Body of pancreas (tissue), 4 donors: ENCODE data around the gene ASTN2. TPM values are rescaled to one million over a fixed set of nuclear protein-coding genes. Genes with fewer than 3 reads are reported as not detected.
"Not testable (repeated sequence)": the region's sequence is repeated elsewhere in the genome, so short reads cannot be mapped to it uniquely, and the experiment has no call there.

ENCODE experiments used
- ATAC-seq: fragments of 150-250 bp; one replicate; pipeline ENCODE4 v1.9.1; 2016
- DNase-seq, 4 donors: peaks; one replicate each; pipeline ENCODE4 v3.0.0-alpha.2; 2019
- H3K27ac ChIP-seq, 4 donors: fragments of 200-600 bp; sonication (generic); 1 replicate in 3 of 4; 2 replicates in 1 of 4; pipeline versions ENCODE4 v1.5.1 to v1.6.1; 2016 to 2019; ENCODE audit warnings: mild to moderate bottlenecking in 1 of 4, mixed read lengths in 1 of 4, moderate library complexity in 1 of 4
- H3K27me3 ChIP-seq, 2 donors: fragments of 200-600 bp; sonication (generic); one replicate each; pipeline ENCODE4 v1.6.0; 2016; ENCODE audit warnings: mild to moderate bottlenecking in 1 of 2
- H3K36me3 ChIP-seq, 2 donors: fragments of 200-600 bp; sonication (generic); replicated peaks in 1 of 2; 2 replicates each; pipeline ENCODE4 v1.5.1; 2016; ENCODE audit warnings: low read depth in 2 of 2; ENCODE audit not compliant: insufficient read depth in 1 of 2
- H3K4me1 ChIP-seq: fragments of 200-600 bp; sonication (generic); one replicate; pipeline ENCODE4 v1.6.0; 2016
- H3K4me3 ChIP-seq, 2 donors: fragments of 200-600 bp; sonication (generic); 1 replicate in 1 of 2; 2 replicates in 1 of 2; pipeline ENCODE4 v1.5.1; 2016 to 2019
- H3K9me3 ChIP-seq, 3 donors: fragments of 200-600 bp; sonication (generic); 1 replicate in 2 of 3; 2 replicates in 1 of 3; pipeline ENCODE4 v1.5.1; 2016
- POLR2A ChIP-seq, 3 donors: fragments of 450-650 bp; IDR thresholded peaks; one replicate each; pipeline ENCODE4 v1.6.1; 2016; ENCODE audit warnings: antibody characterized with exemption in 3 of 3, mild to moderate bottlenecking in 2 of 3
- WGBS, 2 donors: methylation state at CpG; one replicate each; pipeline ENCODE4 v1.1.5; 2017; 5-methylcytosine and 5-hydroxymethylcytosine counted together
- intact Hi-C: fragments of 100-400 bp; cut with DNase I; formaldehyde crosslinking; loops from one replicate; pipeline ENCODE4 v1.15.1; 2023
- total RNA-seq, 2 donors: library from RNA; depleted of rRNA; stranded (reverse); fragments of >200 nt; gene quantifications; one replicate each; pipeline ENCODE4 v1.1.0, GENCODE V29; 2016
- TF ChIP-seq, protein P1 (sequence below), 7 experiments: fragments of 450-650 bp in 4 of 7; fragments of 200-600 bp in 3 of 7; sonication (generic) in 3 of 7; IDR thresholded peaks; one replicate each; pipeline ENCODE4 v1.5.1; 2016 to 2019; ENCODE audit warnings: antibody characterized with exemption in 7 of 7

ASTN2 gene
- total RNA-seq, 2 donors from 2014 or later, result 8.2 to 9.6 TPM

- DNase-seq (no peak), ATAC-seq (no peak)
- WGBS, 2 donors, result 28 to 33% methylated on average over 3 of the region's 3 CpGs
- H3K4me3 ChIP-seq, result no peak overlapping the region
- intact Hi-C loops, result no loop called here
- H3K27me3 ChIP-seq, result no peaks in the 10 kb centered on the region
- peaks cover 0 to 12% of the 10 kb centered on the region in 2 donors for H3K36me3 ChIP-seq
- H3K9me3 ChIP-seq, result no peaks in the 10 kb centered on the region
- TF ChIP-seq POLR2A (IDR thresholded peaks at IDR 0.05), result no peak
- H3K27ac ChIP-seq, result no peak overlapping the region
- H3K4me1 ChIP-seq, result peaks cover 49% of the 10 kb centered on the region
Observed at GRCh38 chr9:116695438-116695837, 719.4 kb downstream of the ASTN2 start.

DNA sequence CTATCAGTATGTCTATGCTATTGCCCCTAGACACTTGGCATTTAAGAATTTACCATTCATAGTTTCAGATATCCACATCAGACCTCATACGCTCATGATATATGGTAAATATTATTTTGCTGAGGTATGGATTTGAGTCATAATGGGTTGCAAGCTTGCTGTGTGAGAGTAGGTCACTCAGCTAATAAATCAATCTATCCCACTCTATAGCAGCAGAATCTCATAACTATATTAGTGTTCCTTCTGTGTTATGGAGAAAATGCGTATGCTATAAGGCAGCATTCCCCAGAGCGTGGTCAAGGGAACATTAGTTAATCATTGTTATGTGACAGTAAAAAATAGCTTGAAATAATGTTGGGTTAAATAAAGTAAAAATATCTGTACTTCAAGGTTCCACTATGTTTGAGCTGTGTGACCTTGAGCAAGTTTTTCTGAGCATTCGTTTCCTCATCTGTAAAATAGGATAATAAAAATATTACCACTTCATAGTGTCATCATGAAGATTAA is 720.0 kb downstream of the ASTN2 start:
- intact Hi-C loops, result no loop called here
- DNase-seq, result peak in 1 of 4 donors; percentile 4
- Histone ChIP-seq H3K27me3 (no peaks in the 10 kb centered on the region), H3K4me1 (peaks cover 54% of the 10 kb centered on the region), H3K27ac (peak overlapping the region in 2 of 4 donors; percentile 19 to 33), H3K36me3 (peaks cover 0 to 11% of the 10 kb centered on the region in 2 donors), H3K9me3 (no peaks in the 10 kb centered on the region), H3K4me3 (no peak overlapping the region)
- peak; percentile 33 for ATAC-seq
- TF ChIP-seq, protein P1, sequence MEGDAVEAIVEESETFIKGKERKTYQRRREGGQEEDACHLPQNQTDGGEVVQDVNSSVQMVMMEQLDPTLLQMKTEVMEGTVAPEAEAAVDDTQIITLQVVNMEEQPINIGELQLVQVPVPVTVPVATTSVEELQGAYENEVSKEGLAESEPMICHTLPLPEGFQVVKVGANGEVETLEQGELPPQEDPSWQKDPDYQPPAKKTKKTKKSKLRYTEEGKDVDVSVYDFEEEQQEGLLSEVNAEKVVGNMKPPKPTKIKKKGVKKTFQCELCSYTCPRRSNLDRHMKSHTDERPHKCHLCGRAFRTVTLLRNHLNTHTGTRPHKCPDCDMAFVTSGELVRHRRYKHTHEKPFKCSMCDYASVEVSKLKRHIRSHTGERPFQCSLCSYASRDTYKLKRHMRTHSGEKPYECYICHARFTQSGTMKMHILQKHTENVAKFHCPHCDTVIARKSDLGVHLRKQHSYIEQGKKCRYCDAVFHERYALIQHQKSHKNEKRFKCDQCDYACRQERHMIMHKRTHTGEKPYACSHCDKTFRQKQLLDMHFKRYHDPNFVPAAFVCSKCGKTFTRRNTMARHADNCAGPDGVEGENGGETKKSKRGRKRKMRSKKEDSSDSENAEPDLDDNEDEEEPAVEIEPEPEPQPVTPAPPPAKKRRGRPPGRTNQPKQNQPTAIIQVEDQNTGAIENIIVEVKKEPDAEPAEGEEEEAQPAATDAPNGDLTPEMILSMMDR (IDR thresholded peaks at IDR 0.05), result no peak
- TF ChIP-seq POLR2A (IDR thresholded peaks at IDR 0.05), result no peak
- 40 to 44% methylated on average over 4 of the region's 4 CpGs for WGBS, 2 donors

- WGBS, 2 donors, result 51 to 52% methylated on average over 2 of the region's 2 CpGs
Observed at GRCh38 chr9:116693233-116693731, 721.6 kb downstream of the ASTN2 start.

DNA sequence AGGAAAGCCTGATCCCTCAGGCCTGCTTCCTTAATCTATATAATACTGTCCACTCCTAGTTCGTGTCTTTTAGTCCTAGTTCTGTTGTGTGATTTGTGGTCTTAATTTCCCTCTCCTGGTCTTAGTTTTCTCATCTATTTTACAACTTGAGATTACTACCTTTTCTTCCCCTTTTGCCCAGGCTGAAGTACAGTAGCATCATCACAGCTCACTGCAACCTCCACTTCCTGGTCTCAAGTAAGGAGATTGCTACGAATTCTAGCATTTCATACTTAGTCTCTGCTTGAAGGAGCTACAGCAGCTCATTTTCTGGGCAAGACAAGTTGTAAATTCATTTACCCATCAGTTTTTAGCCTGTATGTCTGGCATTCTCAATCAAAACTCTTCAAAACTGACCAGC is 722.2 kb downstream of the ASTN2 start:
- no peaks in the 10 kb centered on the region for H3K36me3 ChIP-seq
- DNase-seq (no peak), ATAC-seq (no peak)
- peaks cover 76% of the 10 kb centered on the region for H3K4me1 ChIP-seq
- TF ChIP-seq POLR2A (IDR thresholded peaks at IDR 0.05), result no peak
- TF ChIP-seq, protein P1 (IDR thresholded peaks at IDR 0.05), result no peak
- H3K4me3 ChIP-seq, result no peak overlapping the region
- 66 to 73% methylated on average over 2 of the region's 2 CpGs for WGBS, 2 donors
- no peak overlapping the region for H3K27ac ChIP-seq
- H3K27me3 ChIP-seq, result no peaks in the 10 kb centered on the region
- H3K9me3 ChIP-seq, result no peaks in the 10 kb centered on the region
- intact Hi-C loops, result no loop called here

More at GRCh38 chr9:116693233-116693731, 721.6 kb downstream of the ASTN2 start:
- no peaks in the 10 kb centered on the region for H3K27me3 ChIP-seq
- peaks cover 0 to 4% of the 10 kb centered on the region in 2 donors for H3K36me3 ChIP-seq
- intact Hi-C loops, result no loop called here
- no peak for DNase-seq
- no peak overlapping the region for H3K4me3 ChIP-seq
- H3K27ac ChIP-seq, result peak overlapping the region in 2 of 4 donors; percentile 5 to 6
- no peak for ATAC-seq
- H3K4me1 ChIP-seq, result peaks cover 70% of the 10 kb centered on the region
- no peaks in the 10 kb centered on the region for H3K9me3 ChIP-seq
- TF ChIP-seq POLR2A (IDR thresholded peaks at IDR 0.05), result no peak
- TF ChIP-seq, protein P1 (IDR thresholded peaks at IDR 0.05), result no peak

GRCh38 chr9:116691607-116692006 is 723.2 kb downstream of the ASTN2 start:
- no peaks in the 10 kb centered on the region for H3K36me3 ChIP-seq
- DNase-seq (no peak), ATAC-seq (no peak)
- no peaks in the 10 kb centered on the region for H3K9me3 ChIP-seq
- H3K4me1 ChIP-seq, result peaks cover 76% of the 10 kb centered on the region
- H3K27ac ChIP-seq, result no peak overlapping the region
- TF ChIP-seq, protein P1 (IDR thresholded peaks at IDR 0.05), result no peak
- no peak for TF ChIP-seq POLR2A (IDR thresholded peaks at IDR 0.05)
- H3K27me3 ChIP-seq, result no peaks in the 10 kb centered on the region
- 76 to 82% methylated on average over 3 of the region's 3 CpGs for WGBS, 2 donors
- H3K4me3 ChIP-seq, result no peak overlapping the region
- intact Hi-C loops, result no loop called here

DNA sequence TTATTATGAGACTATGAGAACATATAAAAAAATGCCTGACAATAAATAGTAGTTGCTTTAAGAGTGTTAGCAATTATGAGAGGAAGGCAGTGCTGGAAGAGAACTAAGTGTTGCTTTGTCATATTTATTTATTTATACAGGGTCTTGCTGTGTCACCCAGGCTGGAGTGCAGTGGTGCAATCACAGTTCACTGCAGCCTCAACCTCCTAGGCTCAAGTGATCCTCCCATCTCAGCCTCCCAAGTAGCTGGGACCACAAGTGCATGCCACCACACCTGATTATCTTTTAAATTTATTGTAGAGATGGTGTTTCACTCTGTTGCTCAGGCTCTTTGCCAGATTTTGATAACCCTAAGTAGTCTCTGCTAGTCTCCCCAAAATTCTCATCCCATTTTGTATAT is 724.1 kb downstream of the ASTN2 start:
- H3K27ac ChIP-seq, H3K36me3 ChIP-seq, H3K9me3 ChIP-seq, intact Hi-C loops, H3K27me3 ChIP-seq, ATAC-seq, H3K4me3 ChIP-seq, DNase-seq: not testable (repeated sequence)
- H3K4me1 ChIP-seq, result peaks cover 82% of the 10 kb centered on the region
